HepG2 (cell line): ENCODE results near the gene LMAN1L. TPM values are rescaled to one million over a fixed set of nuclear protein-coding genes. Genes with fewer than 3 reads are reported as not detected.

Source experiments
- ARHGAP35 ChIP-seq: sonication (generic); formaldehyde crosslinking; IDR thresholded peaks from 2 replicates; pipeline ENCODE4 v1.9.0; 2022; ENCODE audit warnings: mild to moderate bottlenecking, inconsistent platforms, moderate library complexity, missing genetic modification reagents, borderline replicate concordance
- FOXA1 ChIP-seq, 2 experiments: fragments of 450-650 bp in 1 of 2; sonication (generic) in 1 of 2; formaldehyde crosslinking in 1 of 2; IDR thresholded peaks; 2 replicates each; pipeline versions ENCODE4 v1.4.0 to v1.6.1; 2016 to 2020; ENCODE audit warnings: missing genetic modification reagents in 1 of 2
- GPBP1L1 ChIP-seq: sonication (generic); formaldehyde crosslinking; IDR thresholded peaks from 2 replicates; pipeline ENCODE4 v1.5.0; 2020; ENCODE audit warnings: mild to moderate bottlenecking, missing genetic modification reagents
- HDAC2 ChIP-seq: sonication (generic); formaldehyde crosslinking; IDR thresholded peaks from 2 replicates; pipeline ENCODE4 v1.4.0; 2020; ENCODE audit warnings: missing genetic modification reagents
- MBNL3 ChIP-seq: fragments of 250-450 bp; sonication (Bioruptor Pico); conservative IDR thresholded peaks from 2 replicates; pipeline ENCODE4 v1.8.0; 2022; ENCODE audit warnings: mild to moderate bottlenecking, inconsistent platforms
- NFYB ChIP-seq: sonication (generic); formaldehyde crosslinking; IDR thresholded peaks from 2 replicates; pipeline ENCODE4 v1.4.0; 2020; ENCODE audit warnings: missing genetic modification reagents
- NR2C2 ChIP-seq: sonication (generic); formaldehyde crosslinking; IDR thresholded peaks from 2 replicates; pipeline ENCODE4 v1.4.0; 2020; ENCODE audit warnings: missing genetic modification reagents, mild to moderate bottlenecking, moderate library complexity, borderline replicate concordance
- NR2F6 ChIP-seq, 2 experiments: IDR thresholded peaks; 2 replicates each; pipeline ENCODE4 v1.6.1; 2016; ENCODE audit warnings: antibody characterized with exemption in 1 of 2, mild to moderate bottlenecking in 1 of 2
- PLRG1 ChIP-seq: fragments of 450-650 bp; conservative IDR thresholded peaks from 2 replicates; pipeline ENCODE4 v1.6.1; 2016
- RFX5 ChIP-seq: IDR thresholded peaks from 2 replicates; pipeline ENCODE4 v1.6.1; 2011; ENCODE audit warnings: low read depth, low read length, improper control_type of control experiment
- RXRA ChIP-seq: sonication (generic); formaldehyde crosslinking; IDR thresholded peaks from 2 replicates; pipeline ENCODE4 v1.5.1; 2020; ENCODE audit warnings: missing genetic modification reagents
- SIN3A ChIP-seq: IDR thresholded peaks from 2 replicates; pipeline ENCODE4 v1.6.1; 2011; ENCODE audit warnings: low read depth, mild to moderate bottlenecking, control low read depth, low read length, borderline replicate concordance
- SRF ChIP-seq: IDR thresholded peaks from 2 replicates; pipeline ENCODE4 v1.6.1; 2011; ENCODE audit warnings: mild to moderate bottlenecking, low read depth, low read length, moderate library complexity
- ZBTB7A ChIP-seq: sonication (generic); formaldehyde crosslinking; IDR thresholded peaks from 2 replicates; pipeline ENCODE4 v1.8.0; 2022; ENCODE audit warnings: mild to moderate bottlenecking, missing genetic modification reagents
- ZFP36L2 ChIP-seq: sonication (generic); formaldehyde crosslinking; IDR thresholded peaks from 2 replicates; pipeline ENCODE4 v1.4.0; 2020; ENCODE audit warnings: missing genetic modification reagents
- ZFP82 ChIP-seq: sonication (generic); formaldehyde crosslinking; IDR thresholded peaks from 2 replicates; pipeline ENCODE4 v1.5.1; 2020; ENCODE audit warnings: mild to moderate bottlenecking, missing genetic modification reagents, borderline replicate concordance
- ZFP91 ChIP-seq: sonication (generic); formaldehyde crosslinking; IDR thresholded peaks from 2 replicates; pipeline ENCODE4 v1.9.0; 2022; ENCODE audit warnings: missing genetic modification reagents, mild to moderate bottlenecking, borderline replicate concordance
- ZNF20 ChIP-seq: sonication (generic); formaldehyde crosslinking; IDR thresholded peaks from 2 replicates; pipeline ENCODE4 v1.4.0; 2020; ENCODE audit warnings: mild to moderate bottlenecking, moderate library complexity, missing genetic modification reagents
- ZNF484 ChIP-seq: sonication (generic); formaldehyde crosslinking; IDR thresholded peaks from 2 replicates; pipeline ENCODE4 v1.5.1; 2020; ENCODE audit warnings: mild to moderate bottlenecking, low read depth, missing genetic modification reagents, borderline replicate concordance
- ZNF562 ChIP-seq: sonication (generic); formaldehyde crosslinking; IDR thresholded peaks from 2 replicates; pipeline ENCODE4 v1.8.0; 2022; ENCODE audit warnings: missing genetic modification reagents, borderline replicate concordance
- ZNF574 ChIP-seq: sonication (generic); formaldehyde crosslinking; IDR thresholded peaks from 2 replicates; pipeline ENCODE4 v1.4.0; 2020; ENCODE audit warnings: missing genetic modification reagents
- ZNF740 ChIP-seq: sonication (generic); formaldehyde crosslinking; IDR thresholded peaks from 2 replicates; pipeline ENCODE4 v1.4.0; 2020; ENCODE audit warnings: missing genetic modification reagents
- ZNF891 ChIP-seq: sonication (generic); formaldehyde crosslinking; IDR thresholded peaks from 2 replicates; pipeline ENCODE4 v1.5.0; 2020; ENCODE audit warnings: mild to moderate bottlenecking, missing genetic modification reagents
- polyA plus RNA-seq, 8 experiments: library from polyadenylated mRNA; depleted of rRNA in 3 of 8; stranded (reverse) in 7 of 8; unstranded in 1 of 8; fragments of >200 nt; fragmentation: Illumina TruSeq in 4 of 8; extraction: Trizol in 4 of 8; gene quantifications; 2 replicates each; pipeline versions ENCODE4 v1.2.1 to v1.2.3, GENCODE V29; 2011 to 2016; ENCODE audit warnings: low read depth in 4 of 8, missing spikeins in 1 of 8, mixed read lengths in 1 of 8; ENCODE audit not compliant: insufficient read depth in 1 of 8
- total RNA-seq, 5 experiments: library from RNA; depleted of rRNA; stranded (reverse); fragments of >200 nt; fragmentation: Illumina TruSeq; extraction: Trizol; gene quantifications; 2 replicates each; pipeline ENCODE4 v1.2.3, GENCODE V29; 2016; ENCODE audit warnings: low read depth in 1 of 5

LMAN1L gene
- total and polyA plus RNA-seq, 2 of the 13 experiments (the other 11 are each of a cell fraction or from before 2014, with no cell fraction given): not detected

GRCh38 chr15:74776821-74777768, 35.5 kb upstream of the LMAN1L start (continued):
- TF ChIP-seq NR2C2 (CRISPR knock-in tag) (0 out of 2 replicates have a peak, but pooled peaks have one; percentile 37), ZNF891 (0 out of 2 replicates have a peak, but pooled peaks have one; percentile 1), ZNF484 (CRISPR knock-in tag) (no peak), ZBTB7A (CRISPR knock-in tag) (peak; percentile 56; the same call in 1 of the 2 replicates), SIN3A (0 out of 2 replicates have a peak, but pooled peaks have one; percentile 24), RFX5 (no peak), ZNF20 (CRISPR knock-in tag) (0 out of 2 replicates have a peak, but pooled peaks have one; percentile 42), ZNF562 (no peak), ZNF740 (CRISPR knock-in tag) (no peak), ARHGAP35 (CRISPR knock-in tag) (no peak), ZFP82 (no peak), ZNF574 (CRISPR knock-in tag) (0 out of 2 replicates have a peak, but pooled peaks have one; percentile 10), HDAC2 (no peak), NR2F6 (IDR thresholded peaks at IDR 0.05) (peak; percentile 42), NR2F6 (CRISPR knock-in tag; IDR thresholded peaks at IDR 0.05) (no peak), PLRG1 (no peak), NFYB (CRISPR knock-in tag) (no peak), GPBP1L1 (CRISPR knock-in tag) (no peak), MBNL3 (CRISPR knock-in tag) (no peak), ZFP36L2 (CRISPR knock-in tag) (no peak), SRF (no peak), RXRA (CRISPR knock-in tag) (0 out of 2 replicates have a peak, but pooled peaks have one; percentile 41), FOXA1 (IDR thresholded peaks at IDR 0.05) (no peak), FOXA1 (CRISPR knock-in tag; IDR thresholded peaks at IDR 0.05) (no peak), ZFP91 (CRISPR knock-in tag) (0 out of 2 replicates have a peak, but pooled peaks have one; percentile 32)
